OCI-LY7 (cell line): ENCODE measurements around the gene BPTF.

Experiments
- EZH2phosphoT487 ChIP-seq: fragments of 200-600 bp; sonication (generic); IDR thresholded peaks from 2 replicates; pipeline ENCODE4 v1.6.1; 2018; ENCODE audit warnings: low read depth, borderline replicate concordance, mild to moderate bottlenecking, mixed run types, antibody characterized with exemption, low read length, moderate library complexity, mixed read lengths
- TF ChIP-seq, protein P1 (sequence below): fragments of 200-600 bp; sonication (generic); conservative IDR thresholded peaks from 2 replicates; pipeline ENCODE4 v1.5.1; 2014; ENCODE audit warnings: mild to moderate bottlenecking, antibody characterized with exemption, low read length, moderate library complexity, mixed read lengths

GRCh38 chr17:67902511-67903231, 77.4 kb downstream of the BPTF start:
- TF ChIP-seq, protein P1, sequence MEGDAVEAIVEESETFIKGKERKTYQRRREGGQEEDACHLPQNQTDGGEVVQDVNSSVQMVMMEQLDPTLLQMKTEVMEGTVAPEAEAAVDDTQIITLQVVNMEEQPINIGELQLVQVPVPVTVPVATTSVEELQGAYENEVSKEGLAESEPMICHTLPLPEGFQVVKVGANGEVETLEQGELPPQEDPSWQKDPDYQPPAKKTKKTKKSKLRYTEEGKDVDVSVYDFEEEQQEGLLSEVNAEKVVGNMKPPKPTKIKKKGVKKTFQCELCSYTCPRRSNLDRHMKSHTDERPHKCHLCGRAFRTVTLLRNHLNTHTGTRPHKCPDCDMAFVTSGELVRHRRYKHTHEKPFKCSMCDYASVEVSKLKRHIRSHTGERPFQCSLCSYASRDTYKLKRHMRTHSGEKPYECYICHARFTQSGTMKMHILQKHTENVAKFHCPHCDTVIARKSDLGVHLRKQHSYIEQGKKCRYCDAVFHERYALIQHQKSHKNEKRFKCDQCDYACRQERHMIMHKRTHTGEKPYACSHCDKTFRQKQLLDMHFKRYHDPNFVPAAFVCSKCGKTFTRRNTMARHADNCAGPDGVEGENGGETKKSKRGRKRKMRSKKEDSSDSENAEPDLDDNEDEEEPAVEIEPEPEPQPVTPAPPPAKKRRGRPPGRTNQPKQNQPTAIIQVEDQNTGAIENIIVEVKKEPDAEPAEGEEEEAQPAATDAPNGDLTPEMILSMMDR = no peak
- TF ChIP-seq EZH2phosphoT487 = no peak
